Mucosa of descending colon (tissue), 3 donors: ENCODE results near the gene MLXIPL. TPM values are rescaled to one million over a fixed set of nuclear protein-coding genes. Genes with fewer than 3 reads are reported as not detected.

Experiments used
- ATAC-seq: fragments of 200-7000 bp; cut with Tn5 transposase; one replicate; pipeline ENCODE4 v1.9.1; 2020; ENCODE audit warnings: mild to moderate bottlenecking, moderate library complexity
- DNase-seq, 3 donors: peaks; one replicate each; pipeline ENCODE4 v3.0.0-alpha.2; 2020
- H3K36me3 ChIP-seq: fragments of 200-600 bp; one replicate; pipeline ENCODE4 v1.8.0; 2021; ENCODE audit warnings: low read depth, mild to moderate bottlenecking
- H3K4me1 ChIP-seq: fragments of 200-600 bp; one replicate; pipeline ENCODE4 v1.8.0; 2021; ENCODE audit warnings: low read depth, mild to moderate bottlenecking
- H3K4me3 ChIP-seq: fragments of 200-600 bp; one replicate; pipeline ENCODE4 v1.8.0; 2021; ENCODE audit warnings: mild to moderate bottlenecking
- H3K9me3 ChIP-seq: fragments of 200-600 bp; one replicate; pipeline ENCODE4 v1.8.0; 2021; ENCODE audit warnings: mild to moderate bottlenecking
- intact Hi-C, 2 donors: fragments of 100-400 bp; cut with DNase I in 1 of 2; cut with micrococcal nuclease in 1 of 2; formaldehyde crosslinking; loops; one replicate each; pipeline versions ENCODE4 v1.11.0 to v1.11.1; 2022; cut with DNase I, micrococcal nuclease
- long read RNA-seq, 2 donors: library from polyadenylated mRNA; unstranded; transcript quantifications; one replicate each; pipeline ENCODE4 v2.0.0, GENCODE V29; 2019 to 2021
- total RNA-seq, 3 donors: library from RNA; stranded (reverse); fragmentation: NEBNext Ultra II Directional in 2 of 3; extraction: Animal tissue kit (Norgen Biotek cat#: 25700) in 2 of 3; gene quantifications; one replicate each; pipeline versions ENCODE4 v1.2.1 to v1.2.4, GENCODE V29; 2021 to 2023
- TF ChIP-seq, protein P1 (sequence below): fragments of 200-600 bp; IDR thresholded peaks from one replicate; pipeline ENCODE4 v1.8.0; 2022; ENCODE audit warnings: antibody characterized with exemption, mild to moderate bottlenecking
- donor health status: DM: no; HTN: no; CAD: no; lungs with moderate emphysema.
- donor health status: DM: no; HTN: no; CAD: no.
- donor health status: DM: no; HTN: yes; CAD: no.

MLXIPL gene, protein sequence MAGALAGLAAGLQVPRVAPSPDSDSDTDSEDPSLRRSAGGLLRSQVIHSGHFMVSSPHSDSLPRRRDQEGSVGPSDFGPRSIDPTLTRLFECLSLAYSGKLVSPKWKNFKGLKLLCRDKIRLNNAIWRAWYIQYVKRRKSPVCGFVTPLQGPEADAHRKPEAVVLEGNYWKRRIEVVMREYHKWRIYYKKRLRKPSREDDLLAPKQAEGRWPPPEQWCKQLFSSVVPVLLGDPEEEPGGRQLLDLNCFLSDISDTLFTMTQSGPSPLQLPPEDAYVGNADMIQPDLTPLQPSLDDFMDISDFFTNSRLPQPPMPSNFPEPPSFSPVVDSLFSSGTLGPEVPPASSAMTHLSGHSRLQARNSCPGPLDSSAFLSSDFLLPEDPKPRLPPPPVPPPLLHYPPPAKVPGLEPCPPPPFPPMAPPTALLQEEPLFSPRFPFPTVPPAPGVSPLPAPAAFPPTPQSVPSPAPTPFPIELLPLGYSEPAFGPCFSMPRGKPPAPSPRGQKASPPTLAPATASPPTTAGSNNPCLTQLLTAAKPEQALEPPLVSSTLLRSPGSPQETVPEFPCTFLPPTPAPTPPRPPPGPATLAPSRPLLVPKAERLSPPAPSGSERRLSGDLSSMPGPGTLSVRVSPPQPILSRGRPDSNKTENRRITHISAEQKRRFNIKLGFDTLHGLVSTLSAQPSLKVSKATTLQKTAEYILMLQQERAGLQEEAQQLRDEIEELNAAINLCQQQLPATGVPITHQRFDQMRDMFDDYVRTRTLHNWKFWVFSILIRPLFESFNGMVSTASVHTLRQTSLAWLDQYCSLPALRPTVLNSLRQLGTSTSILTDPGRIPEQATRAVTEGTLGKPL
- total RNA-seq, result 10 to 100 TPM; 13.3 to 18.0 (median 15.1) TPM
- long read RNA-seq, donor 1, partial matches to known transcripts, result 4 of 6 reads
- long read RNA-seq, donor 1, other reads (novel, unspliced or antisense), result 2 of 6 reads
- long read RNA-seq, donor 2, partial matches to known transcripts, result 1 of 2 reads
- long read RNA-seq, donor 2, other reads (novel, unspliced or antisense), result 1 of 2 reads

DNA sequence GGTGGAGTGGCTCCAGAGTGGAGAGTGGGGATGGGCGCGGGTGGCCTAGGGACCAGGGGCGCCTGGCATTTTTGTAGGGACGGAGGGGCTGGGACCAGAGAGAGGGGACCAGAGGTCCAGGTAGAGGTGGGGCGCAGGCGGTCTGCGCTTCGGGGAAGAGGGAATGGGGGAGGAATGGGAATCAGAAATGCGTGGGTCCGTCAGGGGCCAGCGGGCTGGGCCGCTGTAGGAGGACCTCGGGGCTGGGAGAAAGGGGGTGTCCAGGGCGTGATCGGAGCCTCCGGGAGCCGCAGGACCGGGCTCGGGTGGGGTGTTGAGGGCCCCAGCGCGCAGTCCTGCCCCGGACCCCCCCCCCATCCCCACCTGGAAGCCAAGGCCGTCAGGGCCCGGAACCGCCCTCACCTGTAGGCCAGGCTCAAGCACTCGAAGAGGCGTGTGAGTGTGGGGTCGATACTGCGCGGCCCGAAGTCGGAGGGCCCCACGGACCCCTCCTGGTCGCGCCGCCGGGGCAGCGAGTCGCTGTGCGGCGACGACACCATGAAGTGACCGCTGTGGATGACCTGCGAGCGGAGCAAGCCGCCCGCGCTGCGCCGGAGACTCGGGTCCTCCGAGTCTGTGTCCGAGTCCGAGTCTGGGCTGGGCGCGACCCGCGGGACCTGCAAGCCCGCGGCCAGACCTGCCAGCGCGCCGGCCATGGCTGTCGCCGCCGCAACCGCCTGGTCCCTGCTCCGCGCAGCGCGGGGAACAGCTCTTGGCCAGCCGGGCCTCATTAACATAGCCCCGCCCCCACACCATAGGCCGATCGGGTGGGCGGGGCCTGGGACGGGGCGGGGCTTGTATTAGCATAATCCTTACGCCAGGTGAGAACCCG lies at the start of gene MLXIPL:
TSS of gene MLXIPL (minus strand) at position 725 of the 871 bp plus-strand sequence. CDS start at position 695, 30 bp downstream.
- H3K4me1 ChIP-seq, result peaks cover 14% of the 10 kb centered on the region
- peak; percentile 91 to 99 (median 93) for DNase-seq
- ATAC-seq, result peak; percentile 97
- H3K9me3 ChIP-seq, result no peaks in the 10 kb centered on the region
- no peak within 1 kb of the TSS for H3K4me3 ChIP-seq
- no peaks in the 10 kb centered on the region for H3K36me3 ChIP-seq
- intact Hi-C loops, result no loop called here
- TF ChIP-seq, protein P1, sequence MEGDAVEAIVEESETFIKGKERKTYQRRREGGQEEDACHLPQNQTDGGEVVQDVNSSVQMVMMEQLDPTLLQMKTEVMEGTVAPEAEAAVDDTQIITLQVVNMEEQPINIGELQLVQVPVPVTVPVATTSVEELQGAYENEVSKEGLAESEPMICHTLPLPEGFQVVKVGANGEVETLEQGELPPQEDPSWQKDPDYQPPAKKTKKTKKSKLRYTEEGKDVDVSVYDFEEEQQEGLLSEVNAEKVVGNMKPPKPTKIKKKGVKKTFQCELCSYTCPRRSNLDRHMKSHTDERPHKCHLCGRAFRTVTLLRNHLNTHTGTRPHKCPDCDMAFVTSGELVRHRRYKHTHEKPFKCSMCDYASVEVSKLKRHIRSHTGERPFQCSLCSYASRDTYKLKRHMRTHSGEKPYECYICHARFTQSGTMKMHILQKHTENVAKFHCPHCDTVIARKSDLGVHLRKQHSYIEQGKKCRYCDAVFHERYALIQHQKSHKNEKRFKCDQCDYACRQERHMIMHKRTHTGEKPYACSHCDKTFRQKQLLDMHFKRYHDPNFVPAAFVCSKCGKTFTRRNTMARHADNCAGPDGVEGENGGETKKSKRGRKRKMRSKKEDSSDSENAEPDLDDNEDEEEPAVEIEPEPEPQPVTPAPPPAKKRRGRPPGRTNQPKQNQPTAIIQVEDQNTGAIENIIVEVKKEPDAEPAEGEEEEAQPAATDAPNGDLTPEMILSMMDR, result no peak

DNA sequence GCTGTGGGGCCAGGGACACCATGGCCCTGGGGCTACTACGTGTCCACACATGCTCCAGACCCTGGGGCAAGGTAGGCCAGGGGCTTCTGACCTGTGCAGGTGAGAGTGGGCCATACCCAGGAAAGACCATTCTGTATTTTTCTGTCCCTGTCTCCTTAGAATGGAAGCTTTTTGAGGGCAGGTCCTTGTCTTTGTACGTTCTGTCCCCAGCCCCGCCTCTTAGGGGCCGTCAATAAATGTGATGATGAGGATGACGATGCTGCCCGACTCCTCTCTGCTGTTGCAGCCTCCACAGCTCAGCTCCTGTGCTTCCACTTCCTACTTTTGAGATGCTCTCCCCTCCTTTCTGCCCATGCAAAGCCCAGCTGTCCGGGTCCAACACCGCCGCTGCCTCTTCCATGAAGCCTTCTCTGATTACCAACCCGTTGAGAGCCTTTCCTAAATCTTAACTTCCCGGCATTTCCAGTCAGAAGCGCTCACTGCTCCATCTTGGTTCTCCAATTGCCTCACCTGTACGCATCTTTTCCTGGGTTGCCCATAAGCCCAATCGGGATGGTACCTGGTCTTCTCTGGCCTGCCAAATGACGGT lies 47.6 kb upstream of the MLXIPL start:
- no peak for DNase-seq
- intact Hi-C loops, result loop anchor here in 1 of 2 donors (10.0 kb wide), 1 partner anchor 67 kb away; no protein-coding TSS in a partner anchor
- no peaks in the 10 kb centered on the region for H3K9me3 ChIP-seq
- peaks cover 5% of the 10 kb centered on the region for H3K4me1 ChIP-seq
- H3K4me3 ChIP-seq, result no peak overlapping the region
- TF ChIP-seq, protein P1, result no peak
- no peak for ATAC-seq
- no peaks in the 10 kb centered on the region for H3K36me3 ChIP-seq

DNA sequence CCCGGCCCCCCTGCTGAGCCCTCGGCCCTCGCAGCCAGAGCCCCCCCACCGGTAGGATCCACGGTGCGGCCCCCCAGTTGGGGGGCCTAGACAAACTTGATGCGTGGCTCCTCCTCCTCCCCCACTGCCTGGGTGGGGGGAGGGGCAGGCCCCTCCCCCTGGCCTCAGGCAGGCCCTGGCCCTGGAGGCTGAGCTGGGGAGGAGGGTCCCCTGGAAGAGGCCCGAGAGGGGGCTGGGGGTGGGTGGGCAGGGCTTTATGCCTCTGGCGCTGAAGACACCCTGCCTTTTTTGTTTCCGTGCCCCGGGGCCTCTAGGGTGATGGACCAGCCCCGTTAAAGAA lies 47.0 kb upstream of the MLXIPL start:
- TF ChIP-seq, protein P1, result no peak
- Histone ChIP-seq H3K9me3 (no peaks in the 10 kb centered on the region), H3K4me1 (peaks cover 5% of the 10 kb centered on the region), H3K4me3 (no peak overlapping the region), H3K36me3 (no peaks in the 10 kb centered on the region)
- no peak for DNase-seq
- no peak for ATAC-seq
- intact Hi-C loops, result loop anchor here in 1 of 2 donors (10.0 kb wide), 1 partner anchor 66 kb away; no protein-coding TSS in a partner anchor

DNA sequence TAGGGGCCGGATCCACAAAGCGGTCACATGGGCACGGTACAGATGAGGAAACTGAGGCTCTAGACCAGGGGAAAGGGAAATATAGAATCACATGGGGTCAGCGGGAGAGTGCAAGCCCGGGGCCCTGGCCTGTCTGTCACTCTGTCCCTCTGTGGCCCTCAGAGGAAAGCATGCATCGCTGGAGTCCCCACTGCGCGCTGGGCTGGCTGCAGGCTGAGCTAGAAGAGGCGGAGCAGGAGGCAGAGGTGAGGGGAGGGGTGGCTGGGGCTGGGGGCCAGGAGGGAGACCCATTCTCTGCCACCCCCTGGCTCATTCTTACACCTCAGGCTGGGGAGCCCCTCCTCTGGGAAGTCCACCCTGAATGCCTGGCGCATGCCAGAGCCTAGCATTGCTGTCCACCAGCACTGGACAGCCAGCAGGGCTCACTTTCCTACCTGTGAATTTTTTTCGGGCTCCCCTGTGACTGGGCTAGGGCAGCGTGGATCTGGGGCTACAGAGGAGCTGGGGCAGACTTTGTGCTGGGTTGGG lies 45.6 kb upstream of the MLXIPL start:
- ATAC-seq, result no peak
- Histone ChIP-seq H3K36me3 (no peaks in the 10 kb centered on the region), H3K9me3 (no peaks in the 10 kb centered on the region), H3K4me3 (no peak overlapping the region), H3K4me1 (peaks cover 5% of the 10 kb centered on the region)
- TF ChIP-seq, protein P1, result no peak
- intact Hi-C loops, result loop anchor here in 1 of 2 donors (10.0 kb wide), 1 partner anchor 65 kb away; no protein-coding TSS in a partner anchor
- DNase-seq, result no peak
